NCI-H2227 (cell line): Measurements from ENCODE around the gene HASPIN.
"Not testable (repeated sequence)": the region's sequence is repeated elsewhere in the genome, so short reads cannot be mapped to it uniquely, and the experiment has no call there.

Source experiments
- DNase-seq: peaks from one replicate; lab custom pipeline; 2025; ENCODE audit not compliant: unreplicated experiment; lab: John Stamatoyannopoulos, UW

The HASPIN gene

DNA sequence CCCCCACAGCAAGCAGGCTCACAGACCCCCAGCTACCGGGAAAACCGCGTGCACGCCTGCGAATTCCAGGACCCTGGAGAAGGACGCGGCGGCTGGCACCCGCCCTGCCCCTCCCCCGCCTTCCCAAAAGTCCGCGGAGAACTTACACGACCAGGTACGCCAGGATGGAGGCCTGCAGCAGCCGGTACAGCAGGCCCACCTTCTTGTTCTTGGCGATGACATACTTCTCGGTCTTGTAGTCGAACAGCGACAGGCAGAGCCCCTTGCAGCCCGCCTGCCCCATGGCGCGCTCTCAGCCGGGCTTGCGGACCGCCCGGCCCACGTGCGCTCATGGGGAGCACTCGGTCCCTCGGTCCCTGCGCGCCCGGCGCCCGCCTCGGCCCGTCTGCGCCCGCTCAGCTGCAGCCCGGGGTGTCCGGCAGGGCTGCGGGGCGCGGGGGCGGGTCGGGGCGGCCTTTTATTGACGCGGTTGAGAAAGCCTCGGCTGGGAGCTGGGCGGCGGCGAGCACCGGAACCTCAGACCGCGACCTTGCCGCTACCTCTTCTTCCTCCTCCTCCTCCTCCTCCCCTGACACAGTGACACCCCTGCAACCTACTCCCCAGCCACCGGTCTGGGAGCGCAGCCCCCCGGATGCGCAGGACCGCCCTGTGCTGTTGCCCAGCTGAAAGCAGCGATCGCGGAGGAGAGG, 27.8 kb upstream of the HASPIN start, which contains the start of gene P2RX5:
Gene P2RX5 (minus strand): TSS at position 433 of the 689 bp plus-strand sequence. CDS start 150 bp downstream, at position 283.
- peak; percentile 17 for DNase-seq

GRCh38 chr17:3697103-3697476, 26.6 kb upstream of the HASPIN start:
- DNase-seq, result no peak

- DNase-seq, result no peak
These were observed 25.6 kb upstream of the HASPIN start for GRCh38 chr17:3698139-3698538.

DNA sequence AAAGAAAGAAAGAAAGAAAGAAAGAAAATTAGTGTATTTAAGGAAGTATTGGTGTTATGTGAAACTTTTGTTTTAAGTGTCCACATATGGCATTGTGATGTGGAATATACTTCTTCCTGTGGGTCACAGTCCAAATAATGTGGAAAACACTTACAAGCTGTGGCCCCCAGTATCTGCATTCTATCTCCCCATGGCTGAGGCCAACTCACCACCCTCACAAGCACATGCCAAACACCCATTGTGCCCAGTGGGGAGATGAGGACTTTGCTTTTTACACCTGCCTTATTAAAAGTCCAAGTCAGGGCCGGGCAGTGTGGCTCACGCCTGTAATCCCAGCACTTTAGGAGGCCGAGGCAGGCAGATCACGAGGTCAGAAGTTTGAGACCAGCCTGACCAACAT, 23.8 kb upstream of the HASPIN start:
- no peak for DNase-seq

DNA sequence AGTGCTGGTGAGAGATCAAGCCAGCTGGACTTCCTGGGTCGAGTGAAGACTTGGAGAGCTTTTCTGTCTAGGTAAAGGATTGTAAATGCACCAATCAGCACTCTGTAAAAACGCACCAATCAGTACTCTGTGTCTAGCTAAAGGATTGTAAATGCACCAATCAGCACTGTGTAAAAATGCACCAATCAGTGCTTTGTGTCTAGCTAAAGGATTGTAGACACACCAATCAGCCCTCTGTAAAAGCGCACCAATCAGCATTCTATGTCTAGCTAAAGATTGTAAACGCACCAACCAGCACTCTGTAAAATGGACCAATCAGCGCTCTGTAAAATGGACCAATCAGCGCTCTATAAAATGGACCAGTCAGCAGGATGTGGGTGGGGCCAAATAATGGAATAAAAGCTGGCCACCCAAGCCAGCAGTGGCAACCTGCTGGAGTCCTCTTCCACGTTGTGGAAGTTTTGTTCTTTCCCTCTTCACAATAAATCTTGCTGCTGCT, 21.6 kb upstream of the HASPIN start:
- not testable (repeated sequence) for DNase-seq

- no peak for DNase-seq
These were observed 18.6 kb upstream of the HASPIN start for GRCh38 chr17:3704931-3705717.

- not testable (repeated sequence) for DNase-seq
These were observed 18.1 kb upstream of the HASPIN start for GRCh38 chr17:3705718-3705984.

DNA sequence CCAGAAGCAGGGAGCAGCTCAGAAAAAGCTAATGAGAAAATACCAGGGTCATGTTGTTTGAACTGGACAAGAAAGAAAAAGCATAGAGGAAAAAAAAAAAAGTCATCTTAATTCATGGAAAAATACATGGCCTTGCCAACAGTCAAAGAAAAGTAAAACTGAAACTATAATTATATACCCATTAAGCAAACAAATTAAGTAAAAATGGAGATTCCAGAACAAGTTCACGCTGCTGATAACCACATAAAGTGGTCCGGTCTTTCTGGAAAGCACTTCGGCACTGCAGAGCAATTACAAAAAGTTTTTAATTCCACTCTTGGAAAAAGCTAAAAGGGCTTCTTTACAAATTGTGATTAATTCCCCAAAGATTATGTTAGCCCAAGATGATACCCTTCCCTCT, 15.3 kb upstream of the HASPIN start:
- DNase-seq, result no peak

DNA sequence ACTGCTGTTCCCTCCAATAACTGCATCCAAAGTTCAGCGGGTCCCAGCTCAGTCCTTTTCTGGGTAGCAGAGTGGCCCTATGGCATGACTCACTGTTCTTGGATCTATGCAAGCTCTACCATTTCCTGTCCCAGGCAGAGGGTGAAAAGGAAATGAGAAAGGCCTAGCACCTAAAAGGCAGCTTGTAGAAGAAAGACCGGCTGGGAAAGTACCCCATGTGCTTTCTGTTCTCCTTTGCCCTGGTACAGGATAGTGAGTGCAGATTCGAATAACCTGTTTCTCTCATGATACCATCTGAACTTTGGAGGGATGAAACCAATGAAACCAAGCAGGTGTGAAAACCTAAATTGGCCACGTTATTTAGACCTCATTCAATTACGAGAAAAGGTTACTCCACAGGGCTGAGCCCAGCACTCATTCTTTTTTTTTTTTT, 12.7 kb upstream of the HASPIN start:
- DNase-seq, result no peak

GRCh38 chr17:3712811-3713463, 10.8 kb upstream of the HASPIN start:
- DNase-seq, result no peak

DNA sequence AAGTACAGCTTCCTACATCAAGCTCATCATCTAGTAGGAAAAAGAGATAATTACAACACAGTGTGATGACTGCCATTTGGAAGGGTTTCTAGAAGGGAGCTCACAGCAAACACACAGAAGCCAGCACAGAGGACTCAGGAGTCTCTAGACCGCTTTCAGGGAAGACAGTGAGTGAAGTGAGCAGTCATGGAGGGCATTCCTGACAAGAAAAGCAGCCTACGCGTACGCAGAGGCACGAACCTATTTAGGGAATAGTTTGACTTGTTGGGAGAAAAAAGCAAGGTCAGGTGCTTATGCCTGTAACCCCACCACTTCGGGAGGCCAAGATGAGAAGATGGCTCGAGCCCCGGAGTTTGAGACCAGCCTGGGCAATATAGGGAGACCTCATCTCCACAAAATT, 8.4 kb upstream of the HASPIN start:
- no peak for DNase-seq

GRCh38 chr17:3718201-3718600, 5.5 kb upstream of the HASPIN start:
- no peak for DNase-seq

GRCh38 chr17:3719265-3719664, 4.4 kb upstream of the HASPIN start:
- no peak for DNase-seq

- DNase-seq, result no peak
These were observed 987 bp upstream of the HASPIN start for GRCh38 chr17:3722716-3723115.

DNA sequence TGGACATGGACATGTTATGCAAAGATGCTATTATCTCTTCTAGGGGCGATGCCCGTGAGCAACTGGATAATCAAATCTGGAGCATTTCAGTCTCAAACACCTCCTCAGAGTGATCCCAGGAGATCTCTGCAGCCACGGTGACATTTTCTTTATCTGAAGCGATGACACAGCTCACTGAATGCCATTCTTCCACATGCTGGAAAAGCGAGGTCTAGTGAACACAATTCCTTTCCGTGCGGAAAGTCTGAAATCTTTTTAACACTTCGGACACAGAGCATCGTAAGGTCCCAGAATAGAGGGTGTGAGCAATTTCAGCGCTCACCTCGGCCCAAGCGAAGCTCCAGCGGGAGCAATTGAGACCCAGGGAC, 531 bp upstream of the HASPIN start:
- DNase-seq, result no peak

DNA sequence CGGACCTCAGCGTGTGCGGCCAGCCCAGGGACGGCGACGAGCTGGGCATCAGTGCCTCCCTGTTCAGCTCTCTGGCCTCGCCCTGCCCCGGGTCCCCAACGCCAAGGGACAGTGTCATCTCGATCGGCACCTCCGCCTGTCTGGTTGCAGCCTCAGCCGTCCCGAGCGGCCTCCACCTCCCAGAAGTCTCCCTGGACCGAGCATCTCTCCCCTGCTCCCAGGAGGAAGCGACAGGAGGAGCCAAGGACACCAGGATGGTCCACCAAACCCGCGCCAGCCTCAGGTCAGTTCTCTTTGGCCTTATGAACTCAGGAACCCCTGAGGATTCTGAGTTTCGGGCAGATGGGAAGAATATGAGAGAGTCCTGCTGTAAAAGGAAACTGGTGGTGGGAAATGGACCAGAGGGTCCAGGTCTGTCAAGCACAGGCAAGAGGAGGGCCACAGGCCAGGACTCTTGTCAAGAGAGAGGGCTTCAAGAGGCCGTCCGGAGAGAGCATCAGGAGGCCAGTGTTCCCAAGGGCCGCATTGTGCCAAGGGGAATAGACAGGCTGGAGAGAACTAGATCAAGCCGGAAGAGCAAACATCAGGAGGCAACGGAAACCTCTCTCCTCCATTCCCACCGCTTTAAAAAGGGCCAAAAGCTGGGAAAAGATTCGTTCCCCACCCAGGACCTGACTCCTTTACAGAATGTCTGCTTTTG, 825 bp downstream of the HASPIN start:
- DNase-seq, result no peak

- no peak for DNase-seq
These were observed 3.3 kb downstream of the HASPIN start for GRCh38 chr17:3727041-3727440.

- DNase-seq, result not testable (repeated sequence)
These were observed 4.4 kb downstream of the HASPIN start for GRCh38 chr17:3728099-3728498.

DNA sequence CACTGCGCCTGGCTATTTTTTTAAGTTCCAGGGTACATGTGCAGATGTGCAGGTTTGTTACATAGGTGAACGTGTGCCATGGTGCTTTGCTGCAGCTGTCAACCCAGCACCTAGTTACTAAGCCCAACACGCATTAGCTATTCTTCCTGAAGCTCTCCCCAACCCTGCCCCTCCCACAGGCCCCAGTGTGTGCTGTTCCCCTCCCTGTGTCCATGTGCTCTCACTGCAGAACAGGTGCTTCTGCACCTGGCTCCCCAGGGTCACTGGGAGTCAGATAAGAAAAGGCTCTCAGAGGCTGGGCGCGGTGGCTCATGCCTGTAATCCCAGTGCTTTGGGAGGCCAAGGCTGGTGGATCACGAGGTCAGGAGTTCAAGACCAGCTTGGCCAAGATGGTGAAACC, 6.2 kb downstream of the HASPIN start:
- DNase-seq, result no peak

GRCh38 chr17:3730881-3731429, 7.3 kb downstream of the HASPIN start:
- DNase-seq, result no peak

- DNase-seq, result no peak
These were observed 8.5 kb downstream of the HASPIN start for GRCh38 chr17:3732210-3732621.
